ENCODE measurements around the gene SLC6A12. TPM values are rescaled to one million over a fixed set of nuclear protein-coding genes. Genes with fewer than 3 reads are reported as not detected.

Gene SLC6A12
- total RNA-seq, 1 experiment from 2014 or later: not detected

DNA sequence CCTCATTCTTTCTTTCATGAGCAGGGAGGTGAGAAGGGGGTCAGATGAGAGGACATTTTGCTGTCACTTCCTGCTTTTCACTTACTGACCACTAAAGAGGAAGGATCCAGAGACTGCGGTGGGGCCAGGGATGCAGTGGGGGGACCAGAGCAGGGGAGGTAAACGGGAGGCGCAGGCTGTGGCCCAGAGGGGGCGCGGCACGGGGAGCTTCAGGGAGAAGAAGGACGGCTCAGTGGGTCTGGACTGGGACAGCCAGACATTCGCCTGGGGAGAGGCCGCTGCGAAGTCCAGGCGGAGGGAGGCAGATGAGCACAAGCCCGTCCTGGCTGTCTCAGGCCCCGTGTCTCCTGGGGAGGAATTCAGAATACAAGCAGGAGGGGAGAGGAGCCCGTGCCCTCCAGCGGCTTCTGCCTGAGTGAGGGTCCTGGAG is 41.2 kb downstream of the SLC6A12 start:
- intact Hi-C loops (cut with micrococcal nuclease): no loop called here
- ATAC-seq: no peak
- ChIA-PET POLR2A (ENCODE audit: unreplicated experiment) (no interaction called here), CTCF (no interaction called here)
- no peaks in the 10 kb centered on the region for H3K79me2 ChIP-seq (ENCODE audit: low read length)
- H2AFZ ChIP-seq (ENCODE audit: low read length): no peak overlapping the region
- no peaks in the 10 kb centered on the region for H3K9me2 ChIP-seq (replicated peaks; ENCODE audit: low read length)
- H3K9ac ChIP-seq (ENCODE audit: low read length): no peak overlapping the region
- DNase-seq: no peak
- H3K9me3 ChIP-seq (ENCODE audit: low read length): no peaks in the 10 kb centered on the region
- H3K4me2 ChIP-seq (ENCODE audit: low read length): no peak overlapping the region
- H3K4me1 ChIP-seq (ENCODE audit: insufficient read depth, low read length): peaks cover 18% of the 10 kb centered on the region
- H4K20me1 ChIP-seq (ENCODE audit: low read length): no peaks in the 10 kb centered on the region
- no TSS peak for BruUV-seq (replicated peaks)
- no peak overlapping the region for H3K27ac ChIP-seq (ENCODE audit: low read length)
- H3F3A ChIP-seq (ENCODE audit: low read length, unreplicated experiment): no peaks in the 10 kb centered on the region
- no peaks in the 10 kb centered on the region for H3K36me3 ChIP-seq (ENCODE audit: low read depth, low read length)
- no peaks in the 10 kb centered on the region for H3K27me3 ChIP-seq (ENCODE audit: low read length)
- no peak overlapping the region for H3K4me3 ChIP-seq (ENCODE audit: low read length)
- TF ChIP-seq EZH2 (IDR thresholded peaks at IDR 0.05; ENCODE audit: low read length, unreplicated experiment) (no peak), EZH2phosphoT487 (IDR thresholded peaks at IDR 0.05; ENCODE audit: borderline replicate concordance, low read length) (no peak)
- TF ChIP-seq, protein P1, sequence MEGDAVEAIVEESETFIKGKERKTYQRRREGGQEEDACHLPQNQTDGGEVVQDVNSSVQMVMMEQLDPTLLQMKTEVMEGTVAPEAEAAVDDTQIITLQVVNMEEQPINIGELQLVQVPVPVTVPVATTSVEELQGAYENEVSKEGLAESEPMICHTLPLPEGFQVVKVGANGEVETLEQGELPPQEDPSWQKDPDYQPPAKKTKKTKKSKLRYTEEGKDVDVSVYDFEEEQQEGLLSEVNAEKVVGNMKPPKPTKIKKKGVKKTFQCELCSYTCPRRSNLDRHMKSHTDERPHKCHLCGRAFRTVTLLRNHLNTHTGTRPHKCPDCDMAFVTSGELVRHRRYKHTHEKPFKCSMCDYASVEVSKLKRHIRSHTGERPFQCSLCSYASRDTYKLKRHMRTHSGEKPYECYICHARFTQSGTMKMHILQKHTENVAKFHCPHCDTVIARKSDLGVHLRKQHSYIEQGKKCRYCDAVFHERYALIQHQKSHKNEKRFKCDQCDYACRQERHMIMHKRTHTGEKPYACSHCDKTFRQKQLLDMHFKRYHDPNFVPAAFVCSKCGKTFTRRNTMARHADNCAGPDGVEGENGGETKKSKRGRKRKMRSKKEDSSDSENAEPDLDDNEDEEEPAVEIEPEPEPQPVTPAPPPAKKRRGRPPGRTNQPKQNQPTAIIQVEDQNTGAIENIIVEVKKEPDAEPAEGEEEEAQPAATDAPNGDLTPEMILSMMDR (conservative IDR thresholded peaks at IDR 0.05; ENCODE audit: low read depth, low read length): no peak

GRCh38 chr12:171743-172676 is 41.9 kb downstream of the SLC6A12 start:
- Histone ChIP-seq H3K36me3 (ENCODE audit: low read depth, low read length) (no peaks in the 10 kb centered on the region), H3K9me2 (replicated peaks; ENCODE audit: low read length) (no peaks in the 10 kb centered on the region), H2AFZ (ENCODE audit: low read length) (no peak overlapping the region), H3K27me3 (ENCODE audit: low read length) (no peaks in the 10 kb centered on the region), H4K20me1 (ENCODE audit: low read length) (no peaks in the 10 kb centered on the region), H3K9me3 (ENCODE audit: low read length) (no peaks in the 10 kb centered on the region), H3F3A (ENCODE audit: low read length, unreplicated experiment) (no peaks in the 10 kb centered on the region), H3K79me2 (ENCODE audit: low read length) (no peaks in the 10 kb centered on the region), H3K9ac (ENCODE audit: low read length) (no peak overlapping the region), H3K4me2 (ENCODE audit: low read length) (no peak overlapping the region), H3K27ac (ENCODE audit: low read length) (no peak overlapping the region), H3K4me3 (ENCODE audit: low read length) (no peak overlapping the region), H3K4me1 (ENCODE audit: insufficient read depth, low read length) (peaks cover 14% of the 10 kb centered on the region)
- TF ChIP-seq, protein P1 (conservative IDR thresholded peaks at IDR 0.05; ENCODE audit: low read depth, low read length): no peak
- TF ChIP-seq EZH2phosphoT487 (IDR thresholded peaks at IDR 0.05; ENCODE audit: borderline replicate concordance, low read length) (no peak), EZH2 (IDR thresholded peaks at IDR 0.05; ENCODE audit: low read length, unreplicated experiment) (no peak)
- no peak for DNase-seq
- ATAC-seq: no peak
- BruUV-seq (replicated peaks): no TSS peak
- ChIA-PET POLR2A (ENCODE audit: unreplicated experiment) (no interaction called here), CTCF (no interaction called here)
- intact Hi-C loops (cut with micrococcal nuclease): no loop called here

DNA sequence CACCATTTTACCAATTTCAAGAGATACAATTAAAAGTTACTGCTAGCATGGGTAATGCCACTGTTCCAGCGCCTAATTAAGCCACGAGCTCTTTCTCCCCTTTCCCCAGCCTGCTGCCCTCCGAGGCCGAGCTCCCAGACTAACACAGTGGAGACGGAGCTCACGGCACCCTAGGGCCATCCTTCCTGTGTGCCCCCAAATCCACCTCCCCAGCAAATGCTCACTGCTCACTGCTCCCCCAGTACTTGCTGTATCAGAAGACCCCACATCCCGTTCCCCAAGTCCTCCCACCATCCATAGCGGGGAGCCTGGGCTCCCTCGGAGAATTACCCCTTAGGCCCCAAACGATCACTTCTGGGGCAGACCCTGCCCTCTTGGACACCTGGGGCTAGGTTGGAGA is 42.7 kb downstream of the SLC6A12 start:
- H3K9me3 ChIP-seq (ENCODE audit: low read length): no peaks in the 10 kb centered on the region
- ATAC-seq (no peak), DNase-seq (no peak)
- no peaks in the 10 kb centered on the region for H3K36me3 ChIP-seq (ENCODE audit: low read depth, low read length)
- no peaks in the 10 kb centered on the region for H3K9me2 ChIP-seq (replicated peaks; ENCODE audit: low read length)
- no peaks in the 10 kb centered on the region for H4K20me1 ChIP-seq (ENCODE audit: low read length)
- H3K27me3 ChIP-seq (ENCODE audit: low read length): no peaks in the 10 kb centered on the region
- no peak overlapping the region for H3K4me3 ChIP-seq (ENCODE audit: low read length)
- no peak overlapping the region for H3K9ac ChIP-seq (ENCODE audit: low read length)
- no peak overlapping the region for H2AFZ ChIP-seq (ENCODE audit: low read length)
- TF ChIP-seq EZH2phosphoT487 (IDR thresholded peaks at IDR 0.05; ENCODE audit: borderline replicate concordance, low read length): no peak
- BruUV-seq (replicated peaks): no TSS peak
- intact Hi-C loops (cut with micrococcal nuclease): no loop called here
- no peaks in the 10 kb centered on the region for H3K79me2 ChIP-seq (ENCODE audit: low read length)
- no peaks in the 10 kb centered on the region for H3F3A ChIP-seq (ENCODE audit: low read length, unreplicated experiment)
- no peak overlapping the region for H3K27ac ChIP-seq (ENCODE audit: low read length)
- CTCF ChIA-PET: no interaction called here
- H3K4me2 ChIP-seq (ENCODE audit: low read length): no peak overlapping the region
- POLR2A ChIA-PET (ENCODE audit: unreplicated experiment): no interaction called here
- H3K4me1 ChIP-seq (ENCODE audit: insufficient read depth, low read length): peaks cover 6% of the 10 kb centered on the region
